Stimulated activated naive B cell treated with anti-CD40 and anti-IgM and Interleukin-4, amounts not matched to agents 10 μg/mL and 1 μg/mL and 100 μg/mL, for 72 hours (primary cell): ENCODE data around the gene PABPN1.
"Not testable (repeated sequence)": the region's sequence is repeated elsewhere in the genome, so short reads cannot be mapped to it uniquely, and the experiment has no call there.

ENCODE experiments used
- ATAC-seq, 2 donors: fragments of 150-1000 bp; cut with Tn5 transposase; replicated peaks; 2 replicates each; pipeline ENCODE4 v1.10.0; 2021; ENCODE audit warnings: moderate library complexity in 1 of 2
- DNase-seq: peaks from one replicate; pipeline ENCODE4 v3.0.0; 2021
- H3K27ac Mint-ChIP-seq: one replicate; pipeline ENCODE4 v1.8.0; 2022; ENCODE audit warnings: mild to moderate bottlenecking, mixed read lengths
- H3K27me3 Mint-ChIP-seq, 2 donors: one replicate each; pipeline ENCODE4 v1.8.0; 2022; ENCODE audit warnings: mixed read lengths in 2 of 2
- H3K36me3 Mint-ChIP-seq, 2 donors: one replicate each; pipeline ENCODE4 v1.8.0; 2022; ENCODE audit warnings: mixed read lengths in 2 of 2, mild to moderate bottlenecking in 1 of 2
- H3K4me1 Mint-ChIP-seq, 2 donors: one replicate each; pipeline ENCODE4 v1.8.0; 2022; ENCODE audit warnings: mixed read lengths in 2 of 2, mild to moderate bottlenecking in 1 of 2
- H3K4me3 Mint-ChIP-seq, 2 donors: one replicate each; pipeline ENCODE4 v1.8.0; 2022; ENCODE audit warnings: mild to moderate bottlenecking in 2 of 2, mixed read lengths in 2 of 2, moderate library complexity in 1 of 2
- H3K9me3 Mint-ChIP-seq, 2 donors: one replicate each; pipeline ENCODE4 v1.8.0; 2022; ENCODE audit warnings: mixed read lengths in 2 of 2, mild to moderate bottlenecking in 1 of 2

Gene PABPN1

DNA sequence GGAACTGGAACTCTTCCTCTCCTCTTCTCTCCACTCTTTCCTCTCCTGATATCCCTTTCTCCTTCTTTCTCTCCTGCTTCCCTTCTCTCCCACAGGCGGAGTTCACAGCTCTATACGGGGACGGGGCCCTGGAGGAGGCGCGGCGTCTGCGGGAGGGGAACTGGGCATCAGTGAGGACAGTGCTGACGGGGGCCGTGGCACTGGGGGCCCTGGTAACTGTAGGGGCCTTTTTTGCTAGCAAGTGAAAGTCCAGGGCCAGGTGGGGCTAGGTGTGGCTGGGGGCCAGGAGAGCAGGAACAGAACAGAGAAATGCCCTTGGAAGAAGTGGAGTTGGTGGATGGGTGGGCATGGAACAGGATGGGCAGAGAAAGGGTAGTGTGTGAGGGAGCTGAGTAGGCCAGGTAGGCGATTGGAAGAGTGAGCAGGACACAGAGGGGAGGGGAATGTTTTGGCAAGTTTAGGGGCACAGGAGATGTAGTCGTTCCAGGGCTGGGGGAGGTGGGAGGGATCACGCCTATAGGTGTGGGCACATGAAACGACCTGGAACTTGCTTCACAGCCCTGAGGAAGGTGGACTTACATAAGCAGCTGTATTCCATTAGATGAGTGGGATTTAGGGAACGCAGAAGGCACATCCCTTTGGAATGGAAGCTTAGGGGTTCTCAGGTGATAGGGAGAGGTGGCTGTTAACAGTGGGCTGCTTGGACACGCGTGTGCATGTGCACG lies 12.4 kb upstream of the PABPN1 start:
- peaks cover 12 to 26% of the 10 kb centered on the region in 2 donors for H3K36me3 Mint-ChIP-seq
- no peak for ATAC-seq
- H3K9me3 Mint-ChIP-seq: no peaks in the 10 kb centered on the region
- H3K4me1 Mint-ChIP-seq: peaks cover 15 to 33% of the 10 kb centered on the region in 2 donors
- H3K4me3 Mint-ChIP-seq: no peak overlapping the region
- no peak for DNase-seq
- H3K27me3 Mint-ChIP-seq: no peaks in the 10 kb centered on the region
- H3K27ac Mint-ChIP-seq: no peak overlapping the region

DNA sequence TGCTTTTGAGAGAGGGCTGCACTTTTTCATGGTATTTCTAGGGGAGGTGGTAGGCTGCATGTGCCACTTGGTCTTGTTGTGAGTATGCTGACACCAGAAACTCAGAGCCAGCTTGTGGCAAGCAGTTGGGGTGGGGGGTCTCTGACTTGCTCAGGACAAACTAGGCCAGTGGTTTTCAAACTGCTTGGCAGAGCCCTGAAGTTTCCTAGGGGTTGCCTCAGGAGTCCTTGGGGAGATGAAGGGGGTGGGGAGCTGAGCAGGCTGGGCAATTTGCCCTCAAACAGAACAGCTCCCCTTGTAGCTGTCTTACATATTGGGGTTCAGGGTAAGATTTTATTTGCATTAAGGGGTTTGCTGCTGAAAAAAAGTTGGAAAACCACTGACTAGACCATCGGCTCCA lies 10.7 kb upstream of the PABPN1 start:
- H3K9me3 Mint-ChIP-seq: no peaks in the 10 kb centered on the region
- peaks cover 15 to 33% of the 10 kb centered on the region in 2 donors for H3K4me1 Mint-ChIP-seq
- ATAC-seq (no peak), DNase-seq (no peak)
- no peaks in the 10 kb centered on the region for H3K27me3 Mint-ChIP-seq
- H3K4me3 Mint-ChIP-seq: no peak overlapping the region
- H3K36me3 Mint-ChIP-seq: peaks cover 12 to 26% of the 10 kb centered on the region in 2 donors
- no peak overlapping the region for H3K27ac Mint-ChIP-seq

DNA sequence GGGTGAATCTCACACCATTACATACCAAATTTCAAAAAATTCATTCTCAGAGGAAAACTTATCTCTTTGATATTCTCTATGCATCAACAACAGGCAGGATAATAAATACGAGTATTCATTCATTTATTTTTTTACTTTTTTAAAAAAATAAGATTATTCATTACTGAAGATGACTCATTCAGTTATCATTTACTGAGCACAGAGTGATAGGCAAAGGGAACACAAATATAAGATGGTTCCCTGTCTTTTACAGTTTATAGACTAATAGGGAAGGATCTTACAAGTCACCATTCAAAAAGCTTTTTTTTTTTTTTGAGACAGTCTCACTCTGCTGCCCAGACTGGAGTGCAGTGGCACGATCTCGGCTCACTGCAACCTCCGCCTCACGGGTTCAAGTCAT lies 5.0 kb upstream of the PABPN1 start:
- H3K27ac Mint-ChIP-seq: no peak overlapping the region
- no peak overlapping the region for H3K4me3 Mint-ChIP-seq
- H3K9me3 Mint-ChIP-seq: peaks cover 0 to 4% of the 10 kb centered on the region in 2 donors
- ATAC-seq (no peak), DNase-seq (no peak)
- peaks cover 7 to 16% of the 10 kb centered on the region in 2 donors for H3K4me1 Mint-ChIP-seq
- peaks cover 10 to 11% of the 10 kb centered on the region in 2 donors for H3K36me3 Mint-ChIP-seq
- no peaks in the 10 kb centered on the region for H3K27me3 Mint-ChIP-seq

DNA sequence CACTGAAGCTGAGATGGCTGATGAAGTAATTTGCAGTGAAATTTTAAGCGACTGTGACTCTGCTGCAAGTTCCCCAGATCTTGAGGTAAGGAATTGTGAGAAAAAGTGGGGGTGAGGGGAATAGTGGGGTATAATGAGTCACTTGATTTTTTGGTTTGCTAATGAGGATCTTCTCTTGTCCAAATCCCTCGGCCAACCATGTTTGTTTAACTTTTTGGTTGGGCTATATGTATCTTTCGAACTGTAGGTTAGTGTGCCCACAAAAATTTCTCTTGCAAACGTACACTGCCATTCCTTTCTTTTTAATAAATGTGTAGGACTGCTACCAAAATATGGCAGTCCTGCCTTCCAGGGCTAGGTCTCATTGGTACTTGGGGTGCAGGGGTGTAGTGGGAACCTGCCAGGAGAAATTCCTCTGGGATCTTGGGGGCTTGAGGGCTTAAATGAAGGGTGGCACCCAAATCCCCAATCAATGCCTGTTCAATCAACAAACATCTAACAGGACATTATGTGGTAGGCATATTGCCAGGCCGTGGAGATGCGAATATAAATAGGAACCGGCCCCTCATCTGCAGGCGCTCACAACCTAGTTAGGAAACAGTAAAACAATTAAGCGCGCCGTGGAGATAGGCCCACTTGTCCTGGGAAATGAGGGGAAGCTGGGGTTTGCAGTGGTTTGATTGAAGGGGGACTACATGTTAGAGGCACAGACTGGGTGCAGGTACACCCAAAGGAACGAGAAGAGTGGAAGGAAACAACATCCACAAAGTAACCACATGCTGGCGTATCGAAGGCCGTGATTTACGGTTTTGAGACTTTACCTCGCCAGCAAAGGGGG lies 1.3 kb upstream of the PABPN1 start:
- Mint-ChIP-seq H3K9me3 (peaks cover 0 to 4% of the 10 kb centered on the region in 2 donors), H3K27me3 (no peaks in the 10 kb centered on the region), H3K4me3 (peak overlapping the region; percentile 86 to 95), H3K36me3 (peaks cover 25 to 39% of the 10 kb centered on the region in 2 donors), H3K4me1 (peaks cover 16 to 33% of the 10 kb centered on the region in 2 donors), H3K27ac (peak overlapping the region; percentile 98)
- ATAC-seq: no peak
- no peak for DNase-seq

DNA sequence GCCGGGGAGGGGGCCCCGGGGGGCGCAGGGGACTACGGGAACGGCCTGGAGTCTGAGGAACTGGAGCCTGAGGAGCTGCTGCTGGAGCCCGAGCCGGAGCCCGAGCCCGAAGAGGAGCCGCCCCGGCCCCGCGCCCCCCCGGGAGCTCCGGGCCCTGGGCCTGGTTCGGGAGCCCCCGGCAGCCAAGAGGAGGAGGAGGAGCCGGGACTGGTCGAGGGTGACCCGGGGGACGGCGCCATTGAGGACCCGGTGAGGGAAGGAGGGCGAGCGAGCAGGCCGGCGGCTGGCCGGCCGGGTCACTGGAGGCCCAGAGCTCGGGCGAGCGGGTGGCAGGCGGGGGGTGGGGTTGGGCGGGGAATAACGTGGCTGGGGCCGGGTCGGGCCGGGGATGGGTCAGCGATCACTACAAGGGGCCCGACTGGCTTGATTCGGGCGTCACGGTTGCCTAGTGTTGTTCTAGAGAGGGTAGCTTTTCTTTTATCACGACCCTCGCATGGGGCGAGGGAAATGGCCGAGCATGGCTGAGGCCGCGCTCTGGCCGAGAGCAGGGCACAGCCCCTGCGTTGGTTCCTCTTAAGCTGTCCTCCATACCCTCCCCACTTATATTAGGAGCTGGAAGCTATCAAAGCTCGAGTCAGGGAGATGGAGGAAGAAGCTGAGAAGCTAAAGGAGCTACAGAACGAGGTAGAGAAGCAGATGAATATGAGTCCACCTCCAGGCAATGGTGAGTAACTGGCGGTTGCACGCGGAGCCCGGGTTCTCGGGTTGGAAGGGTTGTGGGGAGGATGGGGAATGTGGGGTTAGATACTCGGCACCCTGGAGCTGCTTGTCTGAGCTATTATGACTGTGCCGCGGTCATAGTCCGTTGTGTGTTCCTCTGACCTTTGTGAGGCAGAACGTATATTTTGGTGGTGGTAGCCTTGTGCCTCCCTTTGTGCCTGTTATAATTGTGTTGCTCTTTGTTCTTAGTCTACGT lies 603 bp downstream of the PABPN1 start:
- no peaks in the 10 kb centered on the region for H3K27me3 Mint-ChIP-seq
- peaks cover 38 to 53% of the 10 kb centered on the region in 2 donors for H3K36me3 Mint-ChIP-seq
- peaks cover 0 to 4% of the 10 kb centered on the region in 2 donors for H3K9me3 Mint-ChIP-seq
- H3K4me1 Mint-ChIP-seq: peaks cover 21 to 47% of the 10 kb centered on the region in 2 donors
- peak overlapping the region; percentile 98 for H3K27ac Mint-ChIP-seq
- DNase-seq (peak; percentile 55), ATAC-seq (peak; percentile 23 to 24)
- peak overlapping the region; percentile 92 to 95 for H3K4me3 Mint-ChIP-seq

DNA sequence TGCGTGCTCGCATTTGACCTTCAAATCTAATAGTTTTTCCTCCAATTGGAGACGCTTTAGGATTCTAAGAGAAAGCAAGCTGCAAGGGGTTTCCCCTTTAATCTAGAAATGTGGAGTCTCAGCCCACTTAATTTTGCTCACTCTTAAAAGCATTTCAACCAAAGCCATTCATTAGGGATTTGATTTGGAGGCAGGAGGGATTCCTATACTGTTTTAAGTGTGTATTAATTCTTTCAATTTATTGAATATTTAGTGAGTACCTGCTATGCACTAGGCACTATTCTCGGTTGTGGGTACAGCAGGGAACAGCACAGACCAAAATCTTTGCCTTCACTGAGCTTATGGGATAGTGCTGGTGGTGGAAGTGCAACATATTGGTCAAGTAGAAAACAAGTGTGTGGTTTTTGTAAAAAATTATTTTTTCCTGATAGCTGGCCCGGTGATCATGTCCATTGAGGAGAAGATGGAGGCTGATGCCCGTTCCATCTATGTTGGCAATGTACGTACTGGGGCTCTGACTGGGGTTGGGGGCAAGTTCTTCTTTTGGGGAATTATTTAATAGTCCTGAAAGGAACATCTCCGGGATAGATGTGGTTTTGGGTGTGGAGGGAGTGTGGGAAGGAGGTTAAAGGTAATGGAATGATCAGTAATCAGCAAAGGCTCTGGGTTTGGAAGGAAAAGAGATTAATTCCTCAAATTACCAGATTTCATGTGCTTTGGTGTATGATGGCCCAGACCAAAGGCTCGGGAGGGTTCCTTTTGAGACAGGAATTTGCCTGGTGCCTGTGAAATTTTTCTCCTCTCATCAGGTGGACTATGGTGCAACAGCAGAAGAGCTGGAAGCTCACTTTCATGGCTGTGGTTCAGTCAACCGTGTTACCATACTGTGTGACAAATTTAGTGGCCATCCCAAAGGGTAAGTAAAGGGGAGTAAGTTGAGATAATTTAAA lies 1.6 kb downstream of the PABPN1 start:
- Mint-ChIP-seq H3K4me1 (peaks cover 21 to 53% of the 10 kb centered on the region in 2 donors), H3K36me3 (peaks cover 38 to 53% of the 10 kb centered on the region in 2 donors), H3K4me3 (peak overlapping the region; percentile 92 to 95), H3K9me3 (peaks cover 0 to 4% of the 10 kb centered on the region in 2 donors), H3K27ac (peak overlapping the region; percentile 96), H3K27me3 (no peaks in the 10 kb centered on the region)
- DNase-seq (no peak), ATAC-seq (no peak)

DNA sequence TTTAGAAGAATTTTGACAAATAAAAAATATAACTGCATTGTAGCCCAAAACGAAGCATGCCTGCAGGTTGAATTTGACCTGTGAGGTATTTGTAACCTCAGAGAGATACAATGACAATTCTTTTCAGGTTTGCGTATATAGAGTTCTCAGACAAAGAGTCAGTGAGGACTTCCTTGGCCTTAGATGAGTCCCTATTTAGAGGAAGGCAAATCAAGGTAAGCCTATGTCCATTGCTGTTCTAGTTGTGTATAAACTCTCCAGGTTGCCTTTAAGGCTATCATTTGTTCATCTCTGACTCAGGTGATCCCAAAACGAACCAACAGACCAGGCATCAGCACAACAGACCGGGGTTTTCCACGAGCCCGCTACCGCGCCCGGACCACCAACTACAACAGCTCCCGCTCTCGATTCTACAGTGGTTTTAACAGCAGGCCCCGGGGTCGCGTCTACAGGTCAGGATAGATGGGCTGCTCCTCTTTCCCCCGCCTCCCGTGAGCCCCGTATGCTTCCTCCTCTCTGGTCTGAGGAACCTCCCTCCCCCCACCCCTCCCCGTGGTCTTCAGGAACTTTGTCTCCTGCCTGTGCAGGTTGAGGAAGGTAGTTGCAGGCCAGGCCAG lies 2.7 kb downstream of the PABPN1 start:
- H3K27ac Mint-ChIP-seq: no peak overlapping the region
- H3K4me1 Mint-ChIP-seq: peaks cover 21 to 56% of the 10 kb centered on the region in 2 donors
- H3K27me3 Mint-ChIP-seq: no peaks in the 10 kb centered on the region
- DNase-seq (no peak), ATAC-seq (no peak)
- no peak overlapping the region for H3K4me3 Mint-ChIP-seq
- peaks cover 38 to 53% of the 10 kb centered on the region in 2 donors for H3K36me3 Mint-ChIP-seq
- H3K9me3 Mint-ChIP-seq: peaks cover 0 to 4% of the 10 kb centered on the region in 2 donors

DNA sequence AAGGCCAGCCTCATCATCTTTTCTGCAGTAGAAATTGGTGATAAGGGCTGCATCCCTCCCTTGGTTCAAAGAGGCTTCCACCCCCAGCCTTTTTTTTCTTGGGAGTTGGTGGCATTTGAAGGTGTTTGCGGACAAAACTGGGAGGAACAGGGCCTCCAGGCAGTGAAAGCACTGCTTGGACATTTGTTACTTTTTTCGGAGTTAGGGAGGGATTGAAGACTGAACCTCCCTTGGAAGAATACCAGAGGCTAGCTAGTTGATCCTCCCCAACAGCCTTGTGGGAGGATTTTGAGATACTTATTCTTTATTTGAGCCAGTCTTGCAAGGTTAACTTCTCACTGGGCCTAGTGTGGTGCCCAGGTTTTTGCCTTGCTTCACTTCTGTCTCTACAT lies 3.2 kb downstream of the PABPN1 start:
- H3K4me1 Mint-ChIP-seq: peaks cover 21 to 54% of the 10 kb centered on the region in 2 donors
- no peak for ATAC-seq
- H3K36me3 Mint-ChIP-seq: peaks cover 34 to 52% of the 10 kb centered on the region in 2 donors
- no peak overlapping the region for H3K4me3 Mint-ChIP-seq
- DNase-seq: no peak
- peak overlapping the region; percentile 42 for H3K27ac Mint-ChIP-seq
- no peaks in the 10 kb centered on the region for H3K27me3 Mint-ChIP-seq
- peaks cover 0 to 4% of the 10 kb centered on the region in 2 donors for H3K9me3 Mint-ChIP-seq

DNA sequence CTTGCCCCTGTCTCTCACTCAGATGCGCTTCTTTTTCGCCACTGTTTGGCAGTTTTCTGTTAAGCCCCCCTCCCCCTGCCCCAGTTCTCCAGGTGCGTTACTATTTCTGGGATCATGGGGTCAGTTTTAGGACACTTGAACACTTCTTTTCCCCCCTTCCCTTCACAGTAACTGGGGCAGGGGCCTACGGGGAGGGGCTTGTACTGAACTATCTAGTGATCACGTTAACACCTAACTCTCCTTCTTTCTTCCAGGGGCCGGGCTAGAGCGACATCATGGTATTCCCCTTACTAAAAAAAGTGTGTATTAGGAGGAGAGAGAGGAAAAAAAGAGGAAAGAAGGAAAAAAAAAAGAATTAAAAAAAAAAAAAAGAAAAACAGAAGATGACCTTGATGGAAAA lies 3.7 kb downstream of the PABPN1 start:
- Mint-ChIP-seq H3K9me3 (peaks cover 0 to under 1% of the 10 kb centered on the region in 2 donors), H3K27me3 (no peaks in the 10 kb centered on the region), H3K4me1 (peaks cover 17 to 49% of the 10 kb centered on the region in 2 donors), H3K36me3 (peaks cover 29 to 47% of the 10 kb centered on the region in 2 donors), H3K27ac (peak overlapping the region; percentile 28), H3K4me3 (no peak overlapping the region)
- no peak for ATAC-seq
- DNase-seq: no peak

DNA sequence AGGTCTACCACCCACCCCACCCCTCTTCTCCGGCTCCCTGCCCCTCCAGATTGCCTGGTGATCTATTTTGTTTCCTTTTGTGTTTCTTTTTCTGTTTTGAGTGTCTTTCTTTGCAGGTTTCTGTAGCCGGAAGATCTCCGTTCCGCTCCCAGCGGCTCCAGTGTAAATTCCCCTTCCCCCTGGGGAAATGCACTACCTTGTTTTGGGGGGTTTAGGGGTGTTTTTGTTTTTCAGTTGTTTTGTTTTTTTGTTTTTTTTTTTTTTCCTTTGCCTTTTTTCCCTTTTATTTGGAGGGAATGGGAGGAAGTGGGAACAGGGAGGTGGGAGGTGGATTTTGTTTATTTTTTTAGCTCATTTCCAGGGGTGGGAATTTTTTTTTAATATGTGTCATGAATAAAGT lies 4.5 kb downstream of the PABPN1 start:
- not testable (repeated sequence) for H3K9me3 Mint-ChIP-seq, DNase-seq

DNA sequence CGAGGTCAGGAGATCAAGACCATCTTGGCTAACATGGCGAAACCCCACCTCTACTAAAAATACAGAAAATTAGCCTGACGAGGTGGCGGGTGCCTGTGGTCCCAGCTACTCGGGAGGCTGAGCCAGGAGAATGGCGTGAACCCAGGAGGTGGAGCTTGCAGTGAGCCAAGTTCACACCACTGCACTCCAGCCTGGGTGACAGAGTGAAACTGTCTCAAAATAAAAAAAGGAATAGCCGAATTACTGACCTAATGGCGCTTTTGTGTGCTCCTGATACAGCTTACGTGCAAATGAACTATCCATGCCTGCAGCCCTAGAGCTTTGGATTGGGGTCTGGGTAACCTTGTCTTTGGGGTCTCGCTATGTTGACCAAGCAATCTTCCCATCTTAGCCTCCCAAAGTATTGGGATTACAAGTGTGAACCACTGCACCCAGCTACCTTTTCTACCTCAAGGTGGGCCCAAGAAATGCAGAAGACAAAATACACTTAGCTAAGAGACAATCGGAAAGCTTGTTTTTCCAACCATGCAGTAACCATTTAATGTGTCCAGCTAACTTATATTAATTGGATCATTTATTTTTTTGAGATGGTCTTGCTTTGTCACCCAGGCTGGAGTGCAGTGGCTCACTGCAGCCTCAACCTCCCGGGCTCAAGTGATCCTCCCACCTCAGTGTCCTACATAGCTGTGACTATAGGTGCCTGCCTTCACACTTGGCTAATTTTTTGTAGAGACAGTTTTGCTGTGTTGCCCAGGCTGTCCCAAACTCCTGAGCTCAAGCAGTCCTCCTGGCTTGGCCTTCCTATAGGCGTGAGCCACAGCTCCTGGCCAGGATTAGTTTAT lies 5.5 kb downstream of the PABPN1 start:
- peaks cover 14 to 40% of the 10 kb centered on the region in 2 donors for H3K4me1 Mint-ChIP-seq
- no peaks in the 10 kb centered on the region for H3K27me3 Mint-ChIP-seq
- no peak for ATAC-seq
- no peak overlapping the region for H3K4me3 Mint-ChIP-seq
- H3K27ac Mint-ChIP-seq: no peak overlapping the region
- H3K9me3 Mint-ChIP-seq: no peaks in the 10 kb centered on the region
- no peak for DNase-seq
- H3K36me3 Mint-ChIP-seq: peaks cover 27 to 43% of the 10 kb centered on the region in 2 donors

More for the DNA sequence above, 4.5 kb downstream of the PABPN1 start:
- H3K36me3 Mint-ChIP-seq: peaks cover 27 to 43% of the 10 kb centered on the region in 2 donors
- not testable (repeated sequence) for ATAC-seq, H3K27me3 Mint-ChIP-seq
- H3K4me3 Mint-ChIP-seq: peak overlapping the region in 1 of 2 donors; percentile 11
- H3K27ac Mint-ChIP-seq: peak overlapping the region; percentile 37
- H3K4me1 Mint-ChIP-seq: peaks cover 14 to 41% of the 10 kb centered on the region in 2 donors
